GM18526 (cell line): ENCODE results near the gene PIGX.

Source experiments
- POLR2A ChIP-seq: IDR thresholded peaks from 3 replicates; pipeline ENCODE4 v1.6.1; 2011; ENCODE audit not compliant: insufficient read length; ENCODE audit errors: extremely low read depth

PIGX gene

GRCh38 chr3:196772102-196772501 is 59.9 kb downstream of the PIGX start:
- no peak for TF ChIP-seq POLR2A

GRCh38 chr3:196772897-196773296 is 60.7 kb downstream of the PIGX start:
- TF ChIP-seq POLR2A = no peak

- no peak for TF ChIP-seq POLR2A
Observed at GRCh38 chr3:196774191-196774820, 62.1 kb downstream of the PIGX start.

GRCh38 chr3:196774848-196775422 is 62.8 kb downstream of the PIGX start:
- TF ChIP-seq POLR2A = no peak

GRCh38 chr3:196775938-196776337 is 63.8 kb downstream of the PIGX start:
- TF ChIP-seq POLR2A = no peak

- TF ChIP-seq POLR2A = no peak
Observed at GRCh38 chr3:196777836-196778235, 65.7 kb downstream of the PIGX start.

GRCh38 chr3:196778755-196779154 is 66.6 kb downstream of the PIGX start:
- no peak for TF ChIP-seq POLR2A

GRCh38 chr3:196782511-196782910 is 70.3 kb downstream of the PIGX start:
- no peak for TF ChIP-seq POLR2A
